ENCODE data around the gene CYP17A1. TPM values are rescaled to one million over a fixed set of nuclear protein-coding genes. Genes with fewer than 3 reads are reported as not detected.
A peak's percentile ranks its signal among the peaks of the same experiment; 100 is the strongest.

CYP17A1 gene
- total and polyA plus RNA-seq, 11 donors, result 0.25 TPM; not detected in 10

DNA sequence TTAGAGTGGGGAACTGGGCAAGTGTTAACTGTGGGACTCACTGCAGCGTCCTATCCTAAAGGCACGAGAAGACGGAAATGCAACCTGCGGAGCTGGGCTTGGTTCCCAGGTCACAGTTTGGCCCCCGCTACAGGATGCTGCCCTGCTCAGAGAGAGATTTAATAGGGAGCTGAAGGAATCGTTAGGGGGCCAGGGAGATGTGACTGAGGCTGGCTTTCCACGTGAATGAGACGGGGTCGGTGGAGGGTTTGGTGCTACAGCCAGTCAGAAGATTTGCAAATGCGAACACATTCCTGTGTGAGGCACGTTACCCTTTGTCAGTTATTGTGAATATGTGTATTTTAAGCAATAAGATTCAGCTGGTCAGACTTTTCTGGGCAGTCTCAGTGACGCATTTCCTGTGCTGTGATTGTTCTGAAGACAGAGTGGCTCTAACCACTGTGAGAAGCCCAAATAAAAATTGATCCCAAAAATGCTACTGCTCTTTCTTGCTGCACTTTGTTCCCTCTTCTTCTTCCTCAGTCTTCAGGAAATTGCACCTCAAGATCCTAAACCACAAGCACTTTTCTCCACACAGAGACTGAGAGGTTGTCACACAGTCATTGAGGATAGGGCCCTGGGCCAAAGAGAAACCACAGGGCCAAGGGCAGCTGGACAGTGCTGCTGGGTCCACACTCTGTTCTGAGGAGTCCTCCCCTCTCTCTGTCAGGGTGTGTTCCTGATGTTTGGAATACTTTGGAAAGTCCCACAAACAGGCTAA, 21.2 kb downstream of the CYP17A1 start:
- 15 to 36% (median 20%) methylated on average over 12 of the region's 12 CpGs for WGBS, 4 donors
- H3K9me3 ChIP-seq, result no peaks in the 10 kb centered on the region
- H3K4me1 ChIP-seq, result peaks cover 6 to 80% (median 42%) of the 10 kb centered on the region in 12 donors
- peak overlapping the region in 4 of 12 donors; percentile 1 to 20 (median 9) for H3K4me3 ChIP-seq
- ATAC-seq (peak; percentile 59 to 77 (median 74)), DNase-seq (peak in 4 of 5 donors; percentile 63 to 73 (median 69))
- peak in 1 of 2 donors; percentile 14 for TF ChIP-seq POLR2A (IDR thresholded peaks at IDR 0.05)
- TF ChIP-seq, protein P1, sequence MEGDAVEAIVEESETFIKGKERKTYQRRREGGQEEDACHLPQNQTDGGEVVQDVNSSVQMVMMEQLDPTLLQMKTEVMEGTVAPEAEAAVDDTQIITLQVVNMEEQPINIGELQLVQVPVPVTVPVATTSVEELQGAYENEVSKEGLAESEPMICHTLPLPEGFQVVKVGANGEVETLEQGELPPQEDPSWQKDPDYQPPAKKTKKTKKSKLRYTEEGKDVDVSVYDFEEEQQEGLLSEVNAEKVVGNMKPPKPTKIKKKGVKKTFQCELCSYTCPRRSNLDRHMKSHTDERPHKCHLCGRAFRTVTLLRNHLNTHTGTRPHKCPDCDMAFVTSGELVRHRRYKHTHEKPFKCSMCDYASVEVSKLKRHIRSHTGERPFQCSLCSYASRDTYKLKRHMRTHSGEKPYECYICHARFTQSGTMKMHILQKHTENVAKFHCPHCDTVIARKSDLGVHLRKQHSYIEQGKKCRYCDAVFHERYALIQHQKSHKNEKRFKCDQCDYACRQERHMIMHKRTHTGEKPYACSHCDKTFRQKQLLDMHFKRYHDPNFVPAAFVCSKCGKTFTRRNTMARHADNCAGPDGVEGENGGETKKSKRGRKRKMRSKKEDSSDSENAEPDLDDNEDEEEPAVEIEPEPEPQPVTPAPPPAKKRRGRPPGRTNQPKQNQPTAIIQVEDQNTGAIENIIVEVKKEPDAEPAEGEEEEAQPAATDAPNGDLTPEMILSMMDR (IDR thresholded peaks at IDR 0.05), result no peak
- no peaks in the 10 kb centered on the region for H3K27me3 ChIP-seq
- intact Hi-C loops (cut with DNase I), result loop anchor here in 8 of 10 donors (2.0 to 10.0 kb wide), 9 partner anchors 39 to 89 kb away; partner anchors contain the start of gene WBP1L (in 2 of the 8)
- peak overlapping the region; percentile 81 to 98 (median 88) for H3K27ac ChIP-seq
- peaks cover 0 to 42% (median 33%) of the 10 kb centered on the region in 9 donors for H3K36me3 ChIP-seq

DNA sequence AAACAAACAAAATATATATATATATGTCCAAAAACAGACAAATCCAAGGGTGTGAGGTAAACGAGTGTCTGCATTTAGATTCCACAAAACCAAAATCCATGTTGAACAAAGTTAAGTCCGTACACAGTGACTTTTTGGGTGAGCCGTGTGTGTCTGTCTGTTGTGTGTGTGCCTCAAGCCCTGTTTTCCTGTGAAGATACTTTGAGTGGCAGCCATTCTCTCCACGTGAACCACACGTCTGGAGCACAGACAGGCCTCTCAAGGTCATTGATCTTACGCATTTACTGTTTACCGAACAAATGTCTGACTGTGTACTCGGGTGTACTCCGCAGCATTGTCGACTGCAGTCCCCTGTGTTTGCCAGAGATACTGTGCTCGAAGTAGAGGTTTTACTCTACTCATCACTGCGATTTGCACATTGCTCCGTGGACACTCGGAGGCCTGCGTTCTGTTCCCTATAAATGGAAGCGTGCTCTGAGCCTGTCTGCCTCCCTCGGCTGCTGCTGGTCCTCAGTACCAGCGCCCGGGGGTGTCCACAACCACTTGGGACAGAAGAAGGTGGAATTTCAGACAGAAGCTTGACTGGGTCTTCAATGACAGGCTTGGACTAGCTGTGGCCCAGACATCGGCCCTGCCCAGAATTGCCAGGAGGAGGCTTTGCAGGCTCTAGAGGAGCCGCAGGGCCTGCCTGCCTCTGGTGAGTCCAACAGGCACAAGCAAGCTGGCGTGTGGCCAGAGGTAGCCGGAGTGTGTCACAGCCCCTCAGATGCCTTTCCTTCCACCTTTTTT, 22.1 kb downstream of the CYP17A1 start:
- WGBS, 4 donors, result 60 to 67% (median 61%) methylated on average over 23 of the region's 23 CpGs
- TF ChIP-seq, protein P1 (IDR thresholded peaks at IDR 0.05), result peak in 1 of 12 donors; percentile 3
- TF ChIP-seq POLR2A (IDR thresholded peaks at IDR 0.05), result no peak
- Histone ChIP-seq H3K4me3 (peak overlapping the region in 4 of 12 donors; percentile 1 to 20 (median 8)), H3K9me3 (no peaks in the 10 kb centered on the region), H3K4me1 (peaks cover 6 to 81% (median 42%) of the 10 kb centered on the region in 12 donors), H3K36me3 (peaks cover 0 to 49% (median 40%) of the 10 kb centered on the region in 9 donors), H3K27me3 (no peaks in the 10 kb centered on the region), H3K27ac (peak overlapping the region; percentile 81 to 98 (median 88))
- DNase-seq (peak; percentile 73 to 90 (median 86)), ATAC-seq (peak; percentile 19 to 63 (median 36))
- intact Hi-C loops (cut with DNase I), result loop anchor here in 8 of 10 donors (2.0 to 10.0 kb wide), 9 partner anchors 38 to 88 kb away; partner anchors contain the start of gene WBP1L (in 2 of the 8)

DNA sequence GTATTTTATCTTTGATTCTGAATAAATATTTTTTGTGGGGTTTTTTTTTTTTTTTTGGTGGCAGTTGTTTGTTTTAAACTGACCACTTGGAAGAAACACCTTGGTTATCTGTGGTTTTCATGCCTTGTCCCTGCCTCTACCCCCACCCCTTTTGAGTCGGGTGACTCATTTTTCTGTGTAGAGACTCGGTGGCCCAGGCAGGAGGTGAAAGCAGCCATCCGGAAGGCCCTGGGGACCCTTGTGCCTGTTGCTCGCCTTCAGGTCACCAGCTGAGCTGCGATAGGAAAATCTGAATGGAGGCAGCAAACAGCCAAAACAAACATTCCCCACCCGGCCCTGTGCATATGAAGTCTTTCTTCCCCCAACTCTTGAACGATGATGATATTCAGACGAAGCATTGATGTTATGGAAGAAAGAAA, 22.8 kb downstream of the CYP17A1 start:
- WGBS, 4 donors, result 58 to 65% (median 62%) methylated on average over 8 of the region's 8 CpGs
- Histone ChIP-seq H3K27ac (peak overlapping the region; percentile 81 to 98 (median 88)), H3K27me3 (no peaks in the 10 kb centered on the region), H3K36me3 (peaks cover 0 to 55% (median 46%) of the 10 kb centered on the region in 9 donors), H3K4me1 (peaks cover 6 to 76% (median 42%) of the 10 kb centered on the region in 12 donors), H3K4me3 (no peak overlapping the region), H3K9me3 (no peaks in the 10 kb centered on the region)
- TF ChIP-seq POLR2A (IDR thresholded peaks at IDR 0.05), result no peak
- TF ChIP-seq, protein P1 (IDR thresholded peaks at IDR 0.05), result no peak
- intact Hi-C loops (cut with DNase I), result loop anchor here in 5 of 10 donors (2.0 to 10.0 kb wide), 5 partner anchors 37 to 80 kb away; no protein-coding TSS in a partner anchor
- ATAC-seq (peak in 3 of 4 donors; percentile 44 to 53 (median 50)), DNase-seq (peak; percentile 73 to 85 (median 79))
